ENCODE measurements around the gene RIBC2.
A peak's percentile ranks its signal among the peaks of the same experiment; 100 is the strongest.
"Not testable (repeated sequence)": the region's sequence is repeated elsewhere in the genome, so short reads cannot be mapped to it uniquely, and the experiment has no call there.

Gene RIBC2, protein sequence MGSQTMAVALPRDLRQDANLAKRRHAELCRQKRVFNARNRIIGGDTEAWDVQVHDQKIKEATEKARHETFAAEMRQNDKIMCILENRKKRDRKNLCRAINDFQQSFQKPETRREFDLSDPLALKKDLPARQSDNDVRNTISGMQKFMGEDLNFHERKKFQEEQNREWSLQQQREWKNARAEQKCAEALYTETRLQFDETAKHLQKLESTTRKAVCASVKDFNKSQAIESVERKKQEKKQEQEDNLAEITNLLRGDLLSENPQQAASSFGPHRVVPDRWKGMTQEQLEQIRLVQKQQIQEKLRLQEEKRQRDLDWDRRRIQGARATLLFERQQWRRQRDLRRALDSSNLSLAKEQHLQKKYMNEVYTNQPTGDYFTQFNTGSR

DNA sequence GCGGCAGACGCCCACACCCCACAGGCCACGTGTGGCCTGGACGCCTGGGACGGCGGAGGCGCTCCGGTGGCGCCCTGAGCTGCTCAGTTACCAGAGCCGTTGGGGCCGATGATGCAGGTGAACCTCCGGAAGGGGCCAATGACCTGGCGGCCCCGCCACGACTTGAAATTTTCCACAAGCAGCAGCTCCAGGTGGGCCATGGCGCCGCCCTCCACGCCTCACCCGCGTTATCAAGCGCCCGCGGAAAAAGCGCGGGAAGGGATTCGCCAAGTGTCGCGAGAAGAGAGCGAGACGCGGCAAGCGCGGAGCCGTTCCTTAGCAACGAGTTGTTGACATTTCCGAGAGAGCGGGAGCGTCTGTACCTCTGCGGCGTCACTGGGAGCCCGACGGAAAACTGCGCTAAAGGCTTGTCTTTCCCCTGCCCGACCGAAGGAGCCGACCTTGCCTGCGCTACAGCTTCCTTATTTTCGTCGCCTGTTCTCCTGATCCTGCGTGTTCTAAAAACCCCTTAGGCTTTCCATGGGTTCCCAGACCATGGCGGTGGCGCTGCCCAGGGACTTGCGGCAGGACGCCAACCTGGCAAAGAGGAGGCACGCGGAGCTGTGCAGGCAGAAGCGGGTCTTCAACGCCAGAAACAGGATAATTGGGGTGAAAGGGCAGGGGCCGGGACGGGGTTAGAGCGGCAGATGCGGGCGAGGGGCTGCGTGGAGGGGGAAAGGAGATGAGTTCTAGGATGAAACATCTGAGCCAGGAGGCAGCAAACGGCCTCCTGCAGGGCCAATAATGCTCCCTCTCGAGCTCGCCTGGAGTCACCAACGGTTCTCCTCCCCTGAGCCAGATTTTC, at the start of gene RIBC2, which contains the start of gene SMC1B:
TSS of gene RIBC2 (plus strand) at position 326 of the 844 bp plus-strand sequence. CDS start at position 520, 194 bp downstream.
TSS of gene SMC1B (minus strand) at position 232 of the 844 bp plus-strand sequence. CDS start at position 200, 32 bp downstream.
- DNase-seq (ENCODE audit: low read depth in 2 of 2): peak; percentile 38 to 68

DNA sequence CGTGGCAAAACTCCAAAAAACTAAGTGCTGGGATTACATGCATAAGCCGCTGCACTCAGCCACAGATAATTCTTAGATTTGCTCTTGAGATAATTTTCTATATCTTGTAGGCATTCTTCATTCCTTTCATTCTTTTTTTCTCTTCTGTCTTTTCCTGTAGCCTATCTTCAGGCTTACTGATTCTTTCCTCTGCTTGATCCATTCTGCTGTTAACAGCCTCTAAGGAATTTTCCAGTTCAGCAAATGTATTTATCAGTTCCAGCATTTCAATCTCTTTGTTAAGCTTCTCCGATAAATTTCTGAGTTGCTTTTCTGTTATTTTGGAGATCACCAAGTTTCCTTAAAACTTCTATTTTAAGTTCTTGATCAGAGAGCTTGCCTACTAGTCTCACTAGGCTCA, 46.8 kb upstream of the RIBC2 start:
- no peak for DNase-seq (ENCODE audit: low read depth in 2 of 2)

DNA sequence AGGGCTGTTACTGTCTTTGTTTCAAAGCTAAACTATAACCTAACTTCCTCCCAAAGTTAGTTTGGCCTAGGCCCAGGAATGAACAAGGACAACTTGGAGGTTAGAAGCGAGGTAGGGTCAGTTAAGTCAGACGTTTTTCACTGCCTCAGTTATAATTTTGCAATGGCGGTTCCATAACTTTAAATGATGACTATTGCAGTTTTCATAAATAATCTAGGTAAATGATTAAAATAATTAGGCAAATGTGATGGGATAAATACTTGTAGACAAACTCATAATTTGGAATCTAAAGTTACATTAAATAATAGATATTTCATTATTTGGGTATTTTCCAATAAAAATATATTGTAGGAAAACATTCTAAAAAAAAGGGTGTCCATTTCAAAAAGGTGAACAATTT, 39.9 kb upstream of the RIBC2 start:
- not testable (repeated sequence) for DNase-seq (ENCODE audit: low read depth in 2 of 2)

DNA sequence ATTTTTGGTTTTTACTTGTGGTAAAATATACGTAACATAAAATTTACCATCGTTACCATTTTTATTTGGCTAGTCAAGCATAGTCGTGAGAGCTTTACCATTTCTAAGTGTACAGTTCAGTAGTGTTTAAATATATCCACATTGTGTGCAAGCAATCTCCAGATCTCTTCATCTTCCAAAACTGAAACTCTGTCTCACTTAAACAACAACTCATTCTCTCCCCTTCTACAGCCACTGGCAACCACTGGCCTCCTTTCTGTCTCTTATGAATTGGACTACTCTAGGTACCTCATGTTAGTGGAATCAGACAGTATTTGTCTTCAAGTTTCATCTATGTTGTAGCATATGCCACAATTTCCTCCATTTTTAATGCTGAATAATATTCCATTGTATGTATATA, 37.5 kb upstream of the RIBC2 start:
- no peak for DNase-seq (ENCODE audit: low read depth in 2 of 2)

DNA sequence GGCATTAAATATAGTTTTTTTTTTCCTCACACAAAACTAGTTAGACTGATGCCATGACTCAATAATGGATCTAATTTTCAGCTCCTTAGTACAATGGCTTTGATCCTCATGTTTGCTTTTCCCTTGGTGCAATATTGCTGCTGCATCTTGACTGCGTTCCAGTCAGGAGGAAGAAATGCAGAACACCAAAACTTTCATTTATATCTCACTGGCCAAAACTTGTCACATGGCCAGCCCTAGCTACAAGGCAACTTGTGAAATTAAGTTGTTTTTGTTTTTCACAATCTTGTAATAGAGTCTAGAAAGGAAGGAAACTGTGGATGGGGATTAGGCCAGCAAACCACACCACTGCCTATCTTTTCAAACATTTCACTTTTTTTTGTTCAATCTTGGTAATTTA, 36.8 kb upstream of the RIBC2 start:
- DNase-seq (ENCODE audit: low read depth in 2 of 2): no peak

DNA sequence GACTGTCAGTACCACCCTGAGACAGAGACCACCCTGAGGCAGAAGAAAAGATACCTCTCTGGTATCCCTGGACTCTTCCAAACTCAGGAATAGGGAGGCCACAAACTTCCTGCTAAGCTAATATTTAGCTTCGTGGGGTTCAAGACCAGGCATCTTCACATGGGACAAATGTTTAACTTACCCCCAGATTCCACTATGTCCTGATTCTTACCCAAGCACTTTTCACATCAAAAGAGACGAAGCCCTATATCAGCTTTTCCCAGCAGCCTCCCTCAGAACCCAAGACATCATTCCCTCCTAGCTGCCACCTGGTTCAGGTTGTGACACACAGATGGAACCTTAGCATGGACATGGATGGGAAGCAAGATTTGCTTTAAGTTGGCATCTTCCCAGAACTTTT, 32.1 kb upstream of the RIBC2 start:
- no peak for DNase-seq (ENCODE audit: low read depth in 2 of 2)

DNA sequence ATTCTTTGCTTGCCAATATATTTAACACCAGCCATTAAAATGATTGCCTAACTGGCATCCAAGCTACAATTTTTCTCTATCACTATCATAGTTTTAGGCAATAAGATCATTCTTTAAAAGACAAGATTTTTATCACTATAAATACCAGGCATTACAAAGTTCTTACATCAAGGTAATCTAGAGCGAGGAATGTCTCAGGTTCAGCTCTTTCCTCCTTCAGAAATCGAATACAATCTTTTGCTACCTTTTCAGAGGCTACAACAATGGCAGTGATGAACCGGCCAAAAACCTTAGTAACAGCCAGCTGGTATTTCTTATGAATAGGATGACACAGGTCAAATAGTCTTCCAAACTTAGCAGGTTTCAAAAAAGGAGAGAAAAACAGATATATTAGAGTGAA, 23.9 kb upstream of the RIBC2 start:
- no peak for DNase-seq (ENCODE audit: low read depth in 2 of 2)

DNA sequence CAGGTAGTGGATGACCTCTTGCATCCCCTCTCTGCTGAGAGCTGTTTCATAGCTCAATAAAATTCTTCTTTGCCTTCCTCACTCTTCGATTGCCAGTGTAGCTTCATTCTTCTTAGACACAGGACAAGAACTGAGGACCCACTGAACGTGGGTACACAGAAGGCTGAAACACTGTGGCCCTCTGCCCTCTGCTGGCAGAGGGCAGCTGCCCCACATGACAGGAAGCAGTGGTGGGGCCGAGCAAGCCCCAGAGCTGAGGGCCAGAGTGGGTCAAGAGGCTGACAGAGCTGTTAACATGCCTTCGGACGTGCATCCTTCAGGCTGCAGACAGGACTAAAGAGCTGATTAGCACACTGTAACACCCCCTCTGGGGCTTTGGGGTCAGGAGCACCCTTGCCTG, 15.7 kb upstream of the RIBC2 start:
- no peak for DNase-seq (ENCODE audit: low read depth in 2 of 2)

DNA sequence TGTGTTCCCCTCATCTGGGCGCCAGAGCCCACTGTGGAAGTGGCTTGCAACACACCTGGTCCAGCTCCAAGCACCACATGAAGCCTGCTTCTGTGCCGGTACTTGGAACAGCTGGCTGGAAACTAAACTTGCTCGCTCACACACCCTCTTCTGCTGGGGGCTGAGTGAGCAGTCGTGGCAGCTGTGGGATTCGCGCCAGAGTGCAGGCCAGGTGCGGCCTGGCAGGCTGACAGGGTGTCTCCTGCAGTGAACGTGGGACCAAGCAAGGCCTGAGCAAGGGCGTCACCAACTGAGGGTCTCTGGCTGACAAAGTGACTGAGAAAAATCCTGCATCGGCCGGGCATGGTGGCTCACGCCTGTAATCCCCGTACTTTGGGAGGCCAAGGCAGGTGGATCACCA, 15.3 kb upstream of the RIBC2 start:
- DNase-seq (ENCODE audit: low read depth in 2 of 2): no peak

DNA sequence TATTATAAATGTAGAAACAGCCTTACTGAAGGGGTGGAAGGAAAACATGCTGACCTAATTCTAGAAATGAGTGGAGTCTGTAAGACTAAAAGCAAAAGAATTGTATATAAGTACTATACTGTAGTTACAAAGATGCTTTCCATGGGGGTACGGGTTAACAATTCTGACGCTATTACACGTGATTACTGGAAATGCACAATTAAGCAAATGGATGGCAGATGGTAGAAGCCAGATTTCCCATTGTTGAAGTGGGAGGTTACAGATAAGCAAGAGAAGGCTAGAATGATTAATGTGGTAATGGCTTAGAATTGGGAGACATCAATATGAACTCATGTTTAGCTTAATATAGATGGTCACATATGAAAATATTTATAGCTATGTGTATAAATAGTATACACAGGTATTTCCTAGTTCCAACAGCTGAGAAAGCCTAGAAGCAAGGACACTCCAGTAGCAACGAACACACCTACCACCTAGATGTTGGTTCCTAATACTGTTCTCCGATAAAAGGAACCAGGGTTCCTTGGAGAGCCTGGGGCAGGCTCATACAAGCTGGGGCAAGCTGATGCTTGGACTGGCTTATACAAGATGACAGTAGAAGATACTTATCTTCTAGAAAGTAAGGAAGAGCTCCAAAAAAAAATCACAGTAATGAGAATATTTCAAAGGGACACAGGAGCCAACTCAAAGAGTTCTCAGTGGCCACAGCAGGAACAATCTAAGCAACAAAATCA, 13.6 kb upstream of the RIBC2 start:
- DNase-seq (ENCODE audit: low read depth in 2 of 2): no peak

DNA sequence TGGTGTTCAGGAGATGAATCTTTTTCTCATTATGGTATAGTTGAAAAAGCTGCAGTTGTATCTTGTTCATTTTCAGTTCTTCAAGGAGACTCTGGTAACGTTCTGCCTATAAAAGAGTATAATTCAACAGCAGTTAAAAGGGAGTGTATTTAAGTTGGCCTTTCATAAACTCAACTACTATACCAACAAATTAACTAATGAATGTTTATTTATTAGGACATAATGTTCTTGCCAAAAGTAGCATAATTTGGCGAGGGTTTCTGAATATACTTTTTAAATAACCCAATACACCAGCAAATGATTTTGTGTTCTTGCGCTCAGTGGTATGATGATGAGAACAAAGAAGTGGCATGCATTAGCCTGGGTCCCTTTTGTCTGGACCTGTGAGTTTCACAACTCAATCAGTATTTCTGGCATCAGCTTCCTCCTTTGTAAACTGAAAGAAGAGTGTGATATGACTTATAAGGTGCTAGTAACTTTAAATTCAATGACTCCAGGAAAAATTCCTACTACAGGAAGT, 11.0 kb upstream of the RIBC2 start:
- no peak for DNase-seq (ENCODE audit: low read depth in 2 of 2)

DNA sequence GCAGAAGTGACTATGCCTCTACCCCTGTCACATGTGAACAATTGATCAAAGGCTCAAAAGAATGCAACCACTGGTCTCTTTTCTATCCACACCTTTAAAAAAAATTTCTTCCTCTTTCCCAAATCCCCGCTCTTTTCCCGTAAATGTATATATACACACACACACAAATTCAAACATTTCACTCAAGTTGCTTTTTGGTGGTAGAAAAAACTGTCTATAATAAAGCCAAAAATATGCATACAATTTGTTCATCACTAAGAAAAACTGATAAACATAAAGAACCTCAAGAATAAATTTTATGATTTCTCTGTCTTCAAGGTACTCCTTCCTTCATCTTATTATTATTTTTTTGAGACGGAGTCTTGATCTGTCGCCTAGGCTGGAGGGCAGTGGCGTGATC, 5.7 kb upstream of the RIBC2 start:
- DNase-seq (ENCODE audit: low read depth in 2 of 2): no peak

DNA sequence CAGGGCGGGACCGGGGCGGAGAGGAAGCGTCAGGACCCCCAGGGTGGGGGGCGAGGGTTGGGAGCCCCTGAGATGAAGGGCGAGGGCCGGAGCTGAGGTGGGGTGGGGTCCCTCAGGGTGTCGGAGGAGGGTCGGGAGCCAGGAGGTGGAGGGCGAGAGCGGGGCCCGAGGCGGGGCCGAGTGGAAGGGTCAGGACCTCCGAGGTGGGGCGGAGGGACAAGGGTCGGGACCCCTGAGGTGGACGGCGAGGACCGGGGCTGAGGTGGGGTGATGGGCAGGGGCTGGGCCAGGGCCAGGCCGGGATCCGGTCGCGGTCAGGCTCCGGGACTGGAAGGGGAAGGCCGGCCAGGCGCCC, 503 bp upstream of the RIBC2 start:
- no peak for DNase-seq (ENCODE audit: low read depth in 2 of 2)

DNA sequence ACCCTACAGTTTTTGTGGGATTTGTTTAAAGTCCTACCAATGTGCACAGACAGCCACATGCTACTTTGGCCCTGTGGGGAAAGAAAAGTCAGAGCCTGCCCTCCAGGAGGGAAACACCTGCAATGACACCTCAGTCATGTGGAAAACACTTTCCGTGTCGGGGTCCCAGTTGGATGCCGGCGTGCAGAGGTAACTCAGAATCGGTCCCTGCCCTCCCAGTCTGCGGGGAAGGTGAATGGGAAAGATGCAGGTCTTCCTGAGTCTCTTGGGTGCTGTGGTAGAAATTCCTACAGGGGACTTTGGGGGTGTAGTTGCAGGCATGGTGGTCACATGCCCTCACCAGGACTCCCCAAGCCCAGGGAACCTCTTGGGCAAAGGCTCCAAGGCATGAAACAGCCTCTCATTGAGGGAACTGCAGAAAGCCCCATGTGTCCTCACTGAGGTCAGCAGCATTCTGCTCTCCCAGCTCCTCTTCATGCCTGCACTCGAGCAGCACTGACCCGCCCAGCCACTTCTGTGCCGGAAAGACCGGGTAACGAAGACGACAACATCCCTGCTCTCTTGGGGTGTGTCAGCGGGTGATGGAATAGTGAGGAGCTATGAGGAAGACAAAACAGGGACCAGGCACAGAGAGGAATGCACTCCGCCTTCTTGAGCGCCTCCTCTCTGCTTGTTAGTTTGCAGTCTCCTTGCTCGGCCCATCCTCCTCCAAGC, 4.7 kb downstream of the RIBC2 start:
- DNase-seq (ENCODE audit: low read depth in 2 of 2): no peak

DNA sequence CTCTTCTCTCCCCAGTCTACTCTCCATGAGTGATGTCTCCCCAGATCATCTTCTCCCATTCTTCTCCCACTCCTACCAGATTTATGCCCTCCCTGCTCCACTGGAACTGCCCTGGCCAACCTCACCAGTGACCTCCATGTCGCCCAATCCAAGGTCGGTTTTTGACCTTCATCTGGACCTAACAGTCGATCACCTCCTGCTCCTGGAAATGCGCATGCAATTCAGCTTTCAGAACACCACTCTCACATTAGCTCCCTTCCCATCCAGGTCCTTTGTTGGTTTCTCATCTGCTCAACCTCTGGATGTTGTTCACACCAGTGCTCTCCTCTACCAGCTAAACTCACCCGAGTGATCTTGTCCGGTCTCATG, 5.3 kb downstream of the RIBC2 start:
- no peak for DNase-seq (ENCODE audit: low read depth in 2 of 2)

DNA sequence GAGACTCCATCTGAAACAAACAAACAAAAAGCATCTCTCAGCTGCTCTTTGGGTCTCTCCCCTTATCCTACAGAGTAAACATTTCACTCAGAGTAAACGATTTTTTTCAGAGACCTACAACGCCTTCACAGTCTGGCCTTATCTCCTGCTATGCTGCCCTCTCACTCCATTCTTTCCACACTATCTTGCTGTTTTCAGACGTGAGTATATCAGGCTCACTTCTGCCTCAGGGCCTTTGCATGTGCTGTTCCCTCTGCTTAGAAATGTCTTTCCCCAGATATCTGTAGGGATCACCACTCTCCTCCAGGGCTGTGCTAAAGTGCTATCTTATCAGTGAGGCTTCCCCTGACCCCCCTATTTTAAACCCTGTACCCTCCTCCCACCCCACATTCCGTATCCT, 6.5 kb downstream of the RIBC2 start:
- DNase-seq (ENCODE audit: low read depth in 2 of 2): no peak

DNA sequence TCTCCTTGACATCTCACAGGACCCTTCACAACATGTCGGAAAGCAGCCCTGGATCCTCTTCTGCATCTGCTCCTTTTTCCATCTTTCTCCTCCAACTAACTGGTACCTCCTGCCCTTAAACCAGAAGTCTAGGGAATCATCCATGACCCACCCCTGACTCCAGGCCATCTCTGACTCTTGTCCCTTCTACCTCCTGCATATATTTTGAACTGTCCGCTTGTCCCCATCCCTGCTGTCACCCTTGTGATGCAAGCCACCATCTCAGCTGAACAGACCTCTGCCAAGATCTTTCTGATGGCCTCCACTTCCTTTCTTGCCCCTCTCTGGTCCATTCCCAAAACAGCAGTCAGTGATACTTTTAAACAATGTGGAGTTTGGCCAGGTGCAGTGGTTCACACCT, 7.0 kb downstream of the RIBC2 start:
- no peak for DNase-seq (ENCODE audit: low read depth in 2 of 2)

DNA sequence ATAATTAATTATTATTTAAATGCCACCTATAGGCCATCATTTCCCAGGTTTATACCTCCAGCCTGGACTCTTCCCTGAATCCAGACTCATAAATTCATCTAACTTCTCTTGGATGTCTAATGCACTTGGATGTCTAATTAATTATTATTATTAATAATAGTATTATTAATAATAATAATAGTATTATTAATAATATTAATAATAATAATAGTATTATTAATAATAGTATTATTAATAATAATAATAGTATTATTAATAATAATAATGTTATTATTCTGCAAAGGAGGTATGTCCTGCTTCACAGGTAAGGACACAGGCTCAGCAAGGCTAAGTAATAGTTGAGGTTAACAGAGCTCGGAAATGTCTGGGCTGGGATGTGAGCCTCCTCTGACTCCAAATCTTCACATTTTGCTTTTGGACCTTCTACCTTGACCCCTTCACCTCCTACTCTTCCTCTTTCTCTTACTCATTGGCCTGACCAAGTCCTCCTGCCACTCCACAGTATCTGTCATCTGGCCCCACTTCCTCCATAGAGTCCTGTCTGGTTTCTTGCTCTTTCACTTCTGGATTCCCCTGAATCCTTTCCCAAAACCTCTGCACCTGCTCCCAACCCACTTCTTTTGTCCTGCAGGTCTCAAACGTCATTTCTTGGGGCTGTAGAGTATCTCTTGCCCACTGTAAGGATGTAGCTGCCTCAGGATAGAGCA, 8.0 kb downstream of the RIBC2 start:
- DNase-seq (ENCODE audit: low read depth in 2 of 2): no peak

DNA sequence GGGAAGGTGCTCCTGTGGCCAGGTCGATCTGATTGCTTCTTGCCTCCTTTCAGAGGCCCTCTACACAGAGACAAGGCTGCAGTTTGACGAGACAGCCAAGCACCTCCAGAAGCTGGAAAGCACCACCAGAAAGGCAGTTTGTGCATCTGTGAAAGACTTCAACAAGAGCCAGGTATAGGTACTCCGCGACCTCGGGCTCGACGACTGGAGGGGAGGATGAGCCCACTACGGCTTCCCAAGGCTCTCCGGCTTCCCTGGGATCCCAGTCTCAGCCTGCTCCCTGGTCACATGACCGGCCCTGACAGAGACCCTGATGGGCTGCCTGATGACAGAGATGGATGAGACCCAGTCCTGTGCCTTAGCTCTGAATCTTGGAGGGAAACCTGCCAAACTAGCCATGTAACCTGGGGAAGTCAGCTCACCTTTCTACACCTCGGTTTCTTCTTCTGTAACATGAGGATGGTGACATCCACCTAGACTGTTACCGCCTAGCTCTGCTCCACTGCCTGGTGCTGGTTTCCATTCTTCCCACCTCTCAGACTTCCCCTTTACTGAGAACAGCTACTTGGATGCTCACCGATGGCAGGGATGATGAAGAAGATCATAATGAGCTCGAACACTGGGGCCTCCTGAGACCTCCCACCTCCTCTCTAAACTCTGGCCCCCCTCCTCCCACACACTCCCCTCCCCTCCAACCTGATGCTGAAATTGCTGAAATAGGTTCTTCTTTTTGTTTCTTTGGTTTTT, 8.9 kb downstream of the RIBC2 start:
- no peak for DNase-seq (ENCODE audit: low read depth in 2 of 2)

DNA sequence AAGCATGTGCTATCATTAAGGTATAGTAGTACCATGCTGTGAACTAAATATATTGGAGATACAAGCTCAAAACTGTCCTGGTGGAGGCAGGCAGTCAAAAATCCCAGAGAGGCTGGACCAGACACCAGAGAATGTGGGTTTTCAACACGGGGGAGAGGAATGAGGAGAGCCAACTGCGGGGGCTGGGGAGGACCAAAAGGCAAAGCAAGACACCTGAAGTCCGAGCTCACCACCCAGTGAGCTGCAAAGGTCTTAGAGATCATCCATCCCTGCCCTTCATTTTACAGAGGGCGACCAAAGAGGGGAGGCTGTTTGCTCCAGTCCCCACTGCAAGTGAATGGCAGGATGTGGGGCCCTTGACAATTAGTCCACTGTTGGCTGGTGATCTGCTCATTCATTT, 10.0 kb downstream of the RIBC2 start:
- DNase-seq (ENCODE audit: low read depth in 2 of 2): no peak

Data from activated CD8-positive, alpha-beta memory T cell treated with anti-CD3 and anti-CD28 coated beads for 4 hours (primary cell).